AG04449 (cell line): ENCODE data around the gene RPS14.

Source experiments
- CTCF ChIA-PET: fragments of 350-600 bp; formaldehyde crosslinking; extraction: SDS; loops from one replicate; lab custom pipeline; 2021; ENCODE audit warnings: antibody characterized with exemption; lab: Yijun Ruan, JAX
- POLR2A ChIA-PET: fragments of 400-600, 350-600 bp; formaldehyde crosslinking; extraction: SDS; loops from one replicate; lab custom pipeline; 2020; ENCODE audit warnings: antibody characterized with exemption, inconsistent platforms; lab: Yijun Ruan, JAX
- DNase-seq: peaks from one replicate; pipeline ENCODE4 v3.0.0-alpha.2; 2010; ENCODE audit warnings: low read depth, low spot score
- H3K4me3 ChIP-seq: 2 replicates; pipeline ENCODE4 v1.5.1; 2011; ENCODE audit warnings: low read depth, mild to moderate bottlenecking, control low read depth, low read length
- CTCF ChIP-seq: IDR thresholded peaks from one replicate; pipeline ENCODE4 v1.5.1; 2011; ENCODE audit warnings: mild to moderate bottlenecking, moderate library complexity, low read length, control low read depth, inconsistent platforms; ENCODE audit not compliant: insufficient read depth; ENCODE audit errors: missing control alignments

The RPS14 gene

GRCh38 chr5:150447188-150447587 lies 2.4 kb downstream of the RPS14 start:
- ChIA-PET POLR2A (no interaction called here), CTCF (interaction anchor here (1.5 to 2.7 kb wide), 3 partner anchors 10 to 13 kb away, joined by 4 to 14 read pairs (median 5); no protein-coding TSS in a partner anchor)
- H3K4me3 ChIP-seq, result no peak overlapping the region
- no peak for TF ChIP-seq CTCF
- no peak for DNase-seq

GRCh38 chr5:150446583-150446982 lies 3.0 kb downstream of the RPS14 start:
- no peak for TF ChIP-seq CTCF
- DNase-seq, result no peak
- CTCF ChIA-PET, result interaction anchor here (0.9 to 2.7 kb wide), 4 partner anchors 10 to 612 kb away, joined by 3 to 14 read pairs (median 4); no protein-coding TSS in a partner anchor
- POLR2A ChIA-PET, result interaction anchor here (0.6 kb wide), 1 partner anchor 196 kb away, joined by 4 read pairs; no protein-coding TSS in a partner anchor
- no peak overlapping the region for H3K4me3 ChIP-seq

- ChIA-PET CTCF (interaction anchor here (0.9 to 2.7 kb wide), 5 partner anchors 9 to 612 kb away, joined by 3 to 14 read pairs (median 5); no protein-coding TSS in a partner anchor), POLR2A (interaction anchor here (0.5 kb wide), 1 partner anchor 337 kb away, joined by 4 read pairs; no protein-coding TSS in a partner anchor)
- TF ChIP-seq CTCF, result no peak
- no peak for DNase-seq
- no peak overlapping the region for H3K4me3 ChIP-seq
Observed at GRCh38 chr5:150446088-150446487, 3.5 kb downstream of the RPS14 start.

GRCh38 chr5:150444770-150445169 lies 4.8 kb downstream of the RPS14 start:
- no peak for DNase-seq
- no peak overlapping the region for H3K4me3 ChIP-seq
- ChIA-PET POLR2A (no interaction called here), CTCF (interaction anchor here (1.8 to 2.0 kb wide), 2 partner anchors 9 to 12 kb away, joined by 4 to 7 read pairs; no protein-coding TSS in a partner anchor)
- no peak for TF ChIP-seq CTCF

- DNase-seq, result no peak
- ChIA-PET POLR2A (no interaction called here), CTCF (interaction anchor here (1.8 kb wide), 1 partner anchor 7 kb away, joined by 4 read pairs; no protein-coding TSS in a partner anchor)
- no peak for TF ChIP-seq CTCF
- no peak overlapping the region for H3K4me3 ChIP-seq
Observed at GRCh38 chr5:150443242-150444075, 6.1 kb downstream of the RPS14 start.

GRCh38 chr5:150442699-150443080 lies 6.8 kb downstream of the RPS14 start:
- DNase-seq, result no peak
- H3K4me3 ChIP-seq, result no peak overlapping the region
- POLR2A ChIA-PET, result no interaction called here
- TF ChIP-seq CTCF, result no peak
- CTCF ChIA-PET, result interaction anchor here (0.7 kb wide), 1 partner anchor 9 kb away, joined by 4 read pairs; no protein-coding TSS in a partner anchor
